Measurements from ENCODE around the gene LYZL1.
"Not testable (repeated sequence)": the region's sequence is repeated elsewhere in the genome, so short reads cannot be mapped to it uniquely, and the experiment has no call there.

LYZL1 gene

GRCh38 chr10:29265210-29265768 lies 23.6 kb upstream of the LYZL1 start:
- no peak for DNase-seq

GRCh38 chr10:29266641-29267040 lies 22.2 kb upstream of the LYZL1 start:
- no peak for DNase-seq

- DNase-seq = no peak
Observed at GRCh38 chr10:29268011-29268410, 20.9 kb upstream of the LYZL1 start.

GRCh38 chr10:29269486-29269885 lies 19.4 kb upstream of the LYZL1 start:
- DNase-seq = no peak

GRCh38 chr10:29270883-29271282 lies 18.0 kb upstream of the LYZL1 start:
- DNase-seq = no peak

- peak; percentile 11 for DNase-seq
Observed at GRCh38 chr10:29271877-29272276, 17.0 kb upstream of the LYZL1 start.

- DNase-seq = no peak
Observed at GRCh38 chr10:29273478-29273877, 15.4 kb upstream of the LYZL1 start.

GRCh38 chr10:29276251-29276850 lies 12.5 kb upstream of the LYZL1 start:
- no peak for DNase-seq

GRCh38 chr10:29277296-29277695 lies 11.6 kb upstream of the LYZL1 start:
- no peak for DNase-seq

GRCh38 chr10:29279779-29280487 lies 8.9 kb upstream of the LYZL1 start:
- no peak for DNase-seq

GRCh38 chr10:29280488-29280840 lies 8.4 kb upstream of the LYZL1 start:
- DNase-seq = no peak

GRCh38 chr10:29285624-29286051 lies 3.2 kb upstream of the LYZL1 start:
- DNase-seq = no peak

GRCh38 chr10:29287635-29288034 lies 1.2 kb upstream of the LYZL1 start:
- DNase-seq = no peak

- DNase-seq = not testable (repeated sequence)
Observed at GRCh38 chr10:29291561-29291960, 2.7 kb downstream of the LYZL1 start.

GRCh38 chr10:29292406-29292805 lies 3.5 kb downstream of the LYZL1 start:
- not testable (repeated sequence) for DNase-seq

- no peak for DNase-seq
Observed at GRCh38 chr10:29295813-29296212, 6.9 kb downstream of the LYZL1 start.

- peak; percentile 20 for DNase-seq
Observed at GRCh38 chr10:29297678-29298077, 8.8 kb downstream of the LYZL1 start.

- no peak for DNase-seq
Observed at GRCh38 chr10:29301359-29301910, 12.6 kb downstream of the LYZL1 start.

- no peak for DNase-seq
Observed at GRCh38 chr10:29302499-29302898, 13.6 kb downstream of the LYZL1 start.

- DNase-seq = peak; percentile 87
Observed at GRCh38 chr10:29304264-29304994, 15.6 kb downstream of the LYZL1 start.

- DNase-seq = no peak
Observed at GRCh38 chr10:29304995-29305335, 16.1 kb downstream of the LYZL1 start.

GRCh38 chr10:29306688-29307087 lies 17.8 kb downstream of the LYZL1 start:
- no peak for DNase-seq

GRCh38 chr10:29308142-29308541 lies 19.3 kb downstream of the LYZL1 start:
- DNase-seq = not testable (repeated sequence)

- DNase-seq = no peak
Observed at GRCh38 chr10:29309465-29309864, 20.6 kb downstream of the LYZL1 start.
